DMS53 treated with DMSO at 0.1 percent for 48 hours (cell line): ENCODE data around the gene DTNBP1.

Experiments
- DNase-seq: peaks from one replicate; lab custom pipeline; 2025; ENCODE audit not compliant: unreplicated experiment; lab: John Stamatoyannopoulos, UW

DTNBP1 gene

DNA sequence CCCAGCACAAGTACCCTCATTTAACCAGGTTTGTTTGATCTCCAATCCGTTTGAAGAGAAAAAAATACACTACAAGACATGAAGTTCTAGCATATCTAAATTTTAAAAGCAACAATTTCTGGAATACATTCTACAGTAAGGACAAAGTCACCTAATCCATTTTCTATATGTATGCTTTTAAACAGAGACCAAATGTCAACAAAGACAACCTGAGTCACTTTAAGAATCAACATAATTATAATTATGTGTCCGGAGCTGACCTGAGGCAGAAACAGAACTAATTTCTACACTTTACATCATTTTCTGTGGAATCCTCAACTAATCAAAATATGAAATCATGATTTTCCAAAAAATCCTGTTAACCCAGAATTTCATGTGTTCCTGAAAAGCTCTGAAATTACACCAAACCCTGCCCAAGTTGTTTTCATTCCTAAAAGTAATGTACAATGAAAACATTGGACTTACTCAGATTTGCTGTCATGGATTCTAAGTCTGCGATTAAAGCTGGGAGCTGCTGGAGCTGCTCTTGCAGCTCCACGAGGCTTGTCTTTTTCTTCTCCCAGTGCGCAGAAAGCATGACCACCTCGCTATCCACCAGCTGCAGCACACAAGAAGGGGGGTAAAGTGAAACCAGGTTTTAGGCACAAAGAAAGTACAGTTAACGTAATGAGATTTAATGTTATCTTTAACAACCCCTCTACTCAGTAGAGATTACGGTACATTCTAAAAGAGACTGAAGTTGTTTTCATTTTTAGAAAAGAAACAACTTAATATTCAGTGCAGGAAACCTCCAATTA lies 35.8 kb downstream of the DTNBP1 start:
- no peak for DNase-seq

DNA sequence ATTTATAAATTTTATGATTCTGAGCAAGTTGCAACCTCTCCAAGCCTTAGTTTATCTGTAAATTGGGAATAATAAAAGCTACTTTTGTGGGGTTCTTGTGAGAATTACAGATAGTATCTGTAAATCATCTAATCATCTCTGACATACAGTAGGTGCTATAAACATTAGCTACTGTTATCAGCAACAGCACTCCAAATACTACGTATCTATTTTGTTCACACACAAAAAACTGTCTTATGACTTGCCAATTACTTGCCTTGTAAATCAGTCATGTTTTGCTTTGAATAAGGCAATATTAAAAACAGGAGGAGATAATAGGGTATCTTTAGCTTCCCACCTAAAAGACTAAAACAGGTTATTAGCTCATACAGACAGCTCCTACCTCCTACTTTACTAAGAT lies 36.7 kb downstream of the DTNBP1 start:
- no peak for DNase-seq

DNA sequence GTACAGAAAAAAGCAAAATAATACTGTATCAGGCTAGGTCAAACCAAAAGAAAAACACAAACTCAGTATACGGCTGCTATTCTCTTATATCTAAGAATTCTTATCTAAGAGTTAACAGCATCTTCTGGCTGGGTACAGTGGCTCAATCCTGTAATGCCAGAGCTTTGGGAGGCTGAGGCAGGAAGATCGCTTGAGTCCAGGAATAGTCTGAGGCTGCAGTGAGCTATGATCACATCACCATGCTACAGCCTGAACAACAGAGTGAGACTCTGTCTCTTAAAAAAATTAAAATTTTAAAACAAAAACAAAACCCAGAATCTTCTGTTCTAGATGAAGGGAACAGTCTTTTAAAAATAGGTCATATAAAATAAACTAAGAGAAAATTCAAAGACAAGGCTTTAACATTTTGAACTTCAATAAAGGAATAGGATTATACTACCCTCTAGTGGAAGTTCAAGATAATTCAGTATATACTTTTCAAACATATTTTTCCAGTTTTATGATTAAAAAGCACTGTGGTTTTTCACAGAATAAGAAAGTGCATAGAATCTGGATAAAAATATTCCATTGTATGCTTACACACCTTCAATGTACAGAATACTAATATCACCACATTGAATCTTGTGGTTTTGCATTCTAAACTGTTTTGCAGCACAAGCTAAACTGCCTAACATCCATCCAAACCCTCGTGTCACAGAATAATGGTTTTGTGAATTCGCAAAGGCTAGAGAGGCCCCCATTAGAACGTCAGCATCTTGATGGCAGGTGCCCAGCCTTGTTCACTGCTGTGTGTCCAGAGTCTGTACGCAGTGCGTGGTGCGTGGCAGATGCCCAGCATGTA lies 39.3 kb downstream of the DTNBP1 start:
- no peak for DNase-seq

DNA sequence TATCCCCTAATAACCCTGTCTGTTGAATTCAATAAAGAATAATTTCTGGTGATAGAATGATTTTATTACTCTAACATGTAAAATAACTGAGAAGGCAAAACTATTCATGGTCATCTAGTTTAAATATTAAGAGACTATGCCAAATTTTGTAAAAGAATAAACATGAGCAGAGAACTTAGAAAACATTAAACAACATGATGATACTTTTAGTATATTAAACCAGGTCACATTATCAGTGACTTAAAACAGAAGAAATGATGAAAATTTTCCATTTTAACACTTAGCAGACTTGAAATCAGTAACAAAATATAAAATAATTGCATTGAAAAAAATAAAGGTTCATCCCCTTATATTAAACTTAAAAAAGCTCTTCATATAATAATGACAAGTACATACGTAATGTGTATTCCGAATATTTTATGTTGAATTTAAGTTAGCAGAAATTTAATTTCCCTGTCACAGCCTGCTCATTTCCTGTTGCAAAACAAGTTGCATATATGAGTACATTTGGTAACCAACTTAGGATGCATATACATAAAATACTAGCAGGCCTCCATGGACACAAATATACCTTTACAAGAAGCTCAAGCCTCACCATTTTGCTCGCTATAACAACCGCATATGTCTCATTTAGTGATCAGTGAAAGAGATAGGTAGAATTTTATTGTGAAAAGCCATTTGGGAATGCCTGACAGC lies 40.6 kb downstream of the DTNBP1 start:
- DNase-seq = no peak

DNA sequence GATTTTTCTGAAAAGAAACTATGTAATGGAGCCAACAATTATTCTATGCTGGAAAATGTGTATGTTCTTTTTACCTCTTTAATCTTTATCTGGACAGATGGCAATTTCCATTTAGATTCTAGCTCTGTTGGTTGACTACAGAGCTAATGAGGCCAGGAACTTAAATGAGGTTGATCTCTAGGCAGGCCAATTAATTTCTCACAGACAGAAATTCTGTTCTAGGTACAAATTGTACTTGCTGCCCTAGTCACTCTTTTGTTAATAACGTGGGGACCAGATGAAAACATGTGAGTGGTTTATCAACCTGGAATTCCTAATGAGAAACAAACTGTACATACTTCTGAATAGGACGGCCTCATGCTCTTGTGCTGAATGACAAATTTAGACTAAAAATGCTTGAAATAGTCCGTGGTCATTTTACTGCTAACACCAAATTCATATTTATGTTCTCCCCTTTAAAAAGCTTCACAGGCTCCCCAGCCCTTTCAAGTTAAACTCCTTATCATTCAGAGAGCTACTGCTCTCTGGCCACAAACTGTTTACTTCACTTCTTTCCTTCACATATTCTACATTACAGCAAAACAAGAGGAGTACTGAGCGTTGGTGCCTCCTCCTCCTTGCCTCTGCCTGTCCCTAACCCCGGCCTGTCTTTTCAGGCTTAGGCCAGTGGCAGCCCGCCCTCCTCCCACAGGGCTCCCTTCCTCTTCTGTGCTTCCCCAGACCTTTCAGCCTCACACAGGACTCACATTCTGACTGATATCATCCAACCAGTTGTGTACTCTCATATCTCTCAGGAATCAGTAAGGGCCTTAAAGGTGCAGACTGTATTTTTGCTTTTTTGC lies 41.4 kb downstream of the DTNBP1 start:
- DNase-seq = no peak

DNA sequence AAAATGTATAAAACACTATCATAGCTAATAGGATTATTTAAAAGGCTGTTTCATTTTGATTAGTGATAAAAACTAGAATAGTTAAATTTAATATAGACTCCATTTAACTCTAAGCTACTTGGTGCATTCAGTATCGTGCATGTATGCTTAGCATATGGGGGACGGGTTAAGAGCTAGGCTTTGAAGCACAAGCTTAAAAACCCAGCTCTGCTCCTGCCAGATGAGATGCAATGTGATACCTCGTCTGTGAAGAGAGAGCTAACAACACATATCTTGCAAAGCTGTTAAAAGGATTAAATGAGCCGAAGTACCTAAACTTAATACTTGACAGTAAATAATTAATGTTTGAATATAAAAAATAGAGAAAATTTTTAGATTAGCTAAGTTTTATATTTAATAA lies 42.2 kb downstream of the DTNBP1 start:
- no peak for DNase-seq

DNA sequence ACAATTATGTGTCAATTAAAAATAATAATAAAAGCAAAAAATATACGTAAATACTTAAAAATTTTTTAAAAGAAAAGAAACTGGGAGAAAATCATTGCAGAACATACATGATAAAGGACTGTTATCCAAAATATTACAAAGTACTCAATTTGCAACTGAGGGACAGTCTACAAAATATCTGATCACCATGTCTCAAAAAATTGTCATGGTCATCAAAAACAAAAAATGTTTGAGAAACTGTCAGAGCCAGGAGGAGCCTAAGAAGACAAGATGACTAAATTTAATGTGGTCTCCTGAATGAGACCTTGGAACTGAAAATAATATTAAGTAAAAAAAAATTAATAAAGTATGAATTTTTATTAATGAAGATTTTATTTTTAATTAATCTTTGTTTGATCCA lies 43.5 kb downstream of the DTNBP1 start:
- no peak for DNase-seq

DNA sequence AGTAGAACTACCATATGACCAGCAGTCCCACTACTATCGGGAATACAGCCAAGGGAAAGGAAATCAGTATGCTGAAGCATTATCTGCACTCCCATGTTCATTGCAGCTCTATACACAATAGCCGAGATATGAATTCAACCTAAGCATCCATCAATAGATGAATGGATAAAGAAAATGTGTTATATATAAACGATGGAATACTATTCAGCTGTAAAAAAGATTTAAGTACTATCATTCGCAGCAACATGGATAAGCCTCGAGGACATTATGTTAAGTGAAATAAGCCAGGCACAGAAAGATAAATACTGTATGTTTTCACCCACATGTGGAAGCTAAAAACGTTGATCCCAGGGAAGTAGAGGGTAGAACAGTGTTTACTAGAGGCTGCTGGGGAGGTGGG lies 44.1 kb downstream of the DTNBP1 start:
- no peak for DNase-seq

DNA sequence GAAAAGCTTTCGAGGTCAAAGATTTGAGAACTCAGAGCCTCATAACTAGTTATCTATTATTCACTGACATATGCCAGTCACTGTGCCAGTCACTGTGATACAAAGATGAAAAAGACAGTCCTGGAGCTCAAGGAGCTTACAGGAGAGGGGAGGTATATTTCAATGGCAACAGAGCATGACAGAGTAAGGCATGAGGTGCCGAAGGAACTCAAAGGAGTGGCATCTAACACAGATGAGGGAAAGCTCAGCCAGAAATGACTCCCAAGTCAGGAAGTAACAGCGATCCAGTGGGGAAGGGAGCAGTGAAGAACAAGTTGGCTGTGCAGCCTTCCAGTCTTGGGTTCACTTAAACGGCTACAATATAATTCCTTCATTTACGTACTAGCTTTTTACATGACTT lies 46.6 kb downstream of the DTNBP1 start:
- DNase-seq = no peak

DNA sequence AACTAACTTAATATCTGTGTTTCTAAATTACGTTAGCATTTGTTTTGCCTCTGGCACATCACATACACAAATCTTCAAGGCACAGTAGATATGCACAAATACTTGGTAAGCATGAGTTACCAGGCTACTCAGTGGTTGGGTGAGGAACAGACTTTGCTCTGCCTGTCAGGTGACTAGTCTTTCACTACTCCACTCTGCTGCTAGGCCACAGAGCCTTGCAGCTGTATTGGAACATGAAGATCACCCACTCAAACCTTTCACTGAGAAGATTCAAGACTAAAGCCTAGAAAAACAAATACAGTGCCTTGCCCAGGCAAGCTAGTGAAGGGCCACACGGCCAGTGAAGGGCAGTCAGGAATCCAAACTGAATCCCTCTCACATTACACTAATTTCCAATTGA lies 47.0 kb downstream of the DTNBP1 start:
- DNase-seq = no peak

DNA sequence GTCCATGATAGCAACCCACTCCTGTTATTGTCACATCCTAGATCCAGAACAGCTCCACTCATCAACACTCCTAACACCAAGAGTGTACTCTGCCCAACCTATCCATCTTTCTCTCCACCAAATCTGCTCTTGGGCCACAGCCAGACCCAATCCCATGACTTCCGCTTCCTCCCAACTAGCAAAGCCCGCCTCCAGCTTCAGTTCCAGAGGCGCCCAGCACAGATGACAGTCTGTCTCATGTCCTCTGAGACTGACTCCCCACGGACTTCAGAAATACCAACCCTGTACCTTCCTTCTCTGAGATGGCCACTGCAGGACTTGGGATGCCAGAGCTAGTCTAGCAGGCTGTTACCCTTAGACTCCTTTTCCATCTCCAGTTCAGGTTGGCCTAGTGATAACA lies 48.6 kb downstream of the DTNBP1 start:
- DNase-seq = no peak

DNA sequence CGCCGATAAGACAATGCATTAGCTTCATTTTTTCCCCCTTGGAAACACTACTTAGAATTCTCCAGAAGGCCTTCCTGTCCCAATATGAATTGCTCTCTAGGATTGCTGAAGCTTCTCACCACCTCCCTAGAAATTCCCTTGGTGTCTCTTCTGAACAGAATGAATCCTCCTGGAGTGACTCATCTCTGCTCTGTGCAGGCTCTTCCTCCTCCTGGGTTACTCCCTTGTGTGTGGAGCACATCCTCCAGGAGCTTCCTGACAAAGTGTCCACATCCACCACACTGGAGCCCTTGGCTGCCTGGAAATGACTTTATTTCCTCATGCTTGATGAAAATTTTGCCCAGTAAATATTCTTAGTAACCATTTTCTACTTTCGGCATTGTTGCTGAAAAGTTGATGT lies 54.4 kb downstream of the DTNBP1 start:
- DNase-seq = peak; percentile 16

DNA sequence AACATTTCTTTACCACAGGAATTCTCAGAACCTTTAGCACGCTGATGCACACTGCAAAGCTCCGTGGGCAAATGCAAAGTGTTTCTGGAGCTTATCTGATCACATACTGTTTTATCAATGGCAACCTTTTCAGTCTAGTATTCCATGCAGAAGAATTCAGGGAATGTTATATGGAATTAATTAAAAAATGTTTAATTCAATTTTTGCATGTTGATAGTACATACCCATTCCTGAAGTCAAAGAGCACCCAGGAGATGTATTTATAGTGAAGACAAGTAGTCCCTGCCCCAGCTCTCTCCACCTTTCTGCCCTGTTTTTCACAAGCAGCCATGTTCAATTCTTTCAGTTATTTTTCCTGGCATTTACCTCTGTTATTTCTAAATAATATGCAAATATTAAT lies 55.2 kb downstream of the DTNBP1 start:
- DNase-seq = no peak

DNA sequence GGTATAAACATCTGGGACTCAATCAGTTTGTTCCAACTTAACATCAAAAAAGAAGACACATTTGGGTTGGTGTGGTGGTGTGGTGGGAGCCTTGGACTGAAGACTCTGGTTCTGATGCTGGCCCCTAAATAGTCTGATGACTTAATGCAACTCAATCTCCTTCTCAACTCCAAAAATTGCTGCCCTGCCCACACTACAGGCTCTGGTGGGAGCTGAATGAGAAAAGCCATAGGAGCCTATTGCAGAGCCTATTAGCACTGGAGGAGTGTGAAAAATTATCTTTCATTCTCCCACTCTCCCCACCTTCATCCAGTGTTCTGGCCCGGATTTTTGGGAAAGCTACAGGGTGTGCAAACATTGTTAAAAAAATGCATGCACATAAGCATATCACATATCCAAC lies 56.5 kb downstream of the DTNBP1 start:
- DNase-seq = no peak

DNA sequence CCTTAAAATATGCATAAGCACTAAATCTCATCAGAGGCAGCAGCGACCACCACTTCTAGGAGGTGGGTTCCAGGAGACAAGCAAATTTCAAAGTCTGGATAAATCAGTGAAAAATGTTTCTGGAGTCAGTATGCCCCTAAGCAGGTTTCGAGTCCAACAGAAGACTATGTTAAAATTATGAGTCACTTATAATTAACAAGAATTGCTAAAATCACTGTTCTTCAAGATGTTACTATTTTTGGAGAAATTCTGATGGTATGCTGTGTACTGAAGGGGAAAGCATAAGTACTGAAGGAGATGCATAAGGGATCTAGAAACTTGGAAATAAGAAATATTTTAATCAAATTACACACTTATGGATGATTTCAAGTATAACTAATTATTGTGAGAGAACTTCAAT lies 58.0 kb downstream of the DTNBP1 start:
- no peak for DNase-seq

DNA sequence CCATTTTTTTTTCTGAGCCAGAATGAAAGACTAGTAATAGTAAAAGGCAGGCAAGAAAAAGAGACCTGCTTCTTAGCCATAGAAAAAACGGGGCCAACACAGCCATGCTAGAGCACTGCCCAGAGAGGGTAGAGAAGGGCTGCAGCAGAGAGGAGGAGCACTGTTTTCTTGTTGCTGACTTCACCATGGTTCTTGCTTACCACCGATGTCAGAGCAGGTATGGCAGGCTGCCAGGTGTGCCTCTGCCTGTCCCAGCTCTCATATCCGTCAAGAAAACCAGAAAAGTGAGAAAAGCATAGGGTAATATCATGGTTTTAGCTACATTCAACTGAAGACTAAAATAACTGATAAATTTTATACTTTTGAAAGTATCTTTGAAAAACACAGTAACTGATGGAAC lies 60.7 kb downstream of the DTNBP1 start:
- DNase-seq = no peak

DNA sequence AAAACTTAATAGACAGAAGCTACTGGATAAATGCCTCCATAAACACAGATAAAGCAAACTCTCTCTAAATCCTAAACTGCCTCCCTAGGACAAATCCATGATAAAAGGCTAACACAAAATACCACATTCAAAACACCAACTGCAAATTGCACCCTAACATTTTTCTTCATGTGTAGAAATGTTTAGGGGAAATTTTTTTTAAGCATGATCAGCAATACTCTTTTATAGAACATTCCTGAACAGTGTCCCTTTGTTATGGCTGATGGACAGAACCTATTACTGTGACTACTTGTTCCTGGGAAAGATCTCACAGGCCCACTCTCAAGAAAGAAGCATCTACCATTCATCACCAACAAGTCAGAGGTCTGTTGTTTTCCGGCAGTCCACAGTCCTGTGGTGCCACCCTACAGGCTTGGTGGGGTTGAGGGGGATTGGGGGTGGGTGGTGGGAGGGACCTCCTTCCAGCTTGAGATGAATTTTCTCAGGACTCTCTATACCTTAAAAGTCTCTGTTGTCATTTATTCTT lies 64.5 kb downstream of the DTNBP1 start:
- DNase-seq = no peak

DNA sequence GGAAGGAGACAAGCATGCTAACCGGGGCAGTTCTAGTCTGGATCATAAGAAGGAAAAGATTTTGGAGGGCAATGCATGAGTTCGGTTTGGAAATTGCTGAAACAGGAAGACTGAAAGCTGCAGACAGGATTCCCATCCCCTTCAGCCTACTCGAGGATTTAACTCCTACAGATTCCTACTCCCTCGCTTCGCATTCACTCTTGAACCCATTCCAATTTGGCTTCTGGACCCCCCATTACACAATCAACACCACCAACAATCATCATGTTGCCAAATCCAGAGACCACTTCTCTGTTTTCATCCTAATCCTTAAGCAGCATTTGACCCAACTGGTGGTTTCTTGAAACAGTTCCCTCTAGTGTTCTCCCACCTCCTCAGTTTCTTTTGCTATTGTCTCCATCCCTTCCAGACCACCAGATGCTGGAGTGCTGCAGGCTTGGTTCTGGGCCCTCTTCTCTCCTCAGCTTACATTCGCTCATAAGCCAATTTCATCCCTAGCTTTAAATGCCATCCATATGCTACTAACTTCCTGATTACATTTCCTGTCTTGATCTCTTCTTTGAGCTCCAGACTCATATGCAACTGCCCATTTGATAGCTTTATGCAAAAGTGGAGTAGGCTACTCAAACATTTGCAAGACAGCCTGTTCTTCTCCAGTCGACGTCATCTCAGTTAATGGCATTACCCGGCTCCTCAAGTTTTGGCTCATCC lies 66.5 kb downstream of the DTNBP1 start:
- no peak for DNase-seq

DNA sequence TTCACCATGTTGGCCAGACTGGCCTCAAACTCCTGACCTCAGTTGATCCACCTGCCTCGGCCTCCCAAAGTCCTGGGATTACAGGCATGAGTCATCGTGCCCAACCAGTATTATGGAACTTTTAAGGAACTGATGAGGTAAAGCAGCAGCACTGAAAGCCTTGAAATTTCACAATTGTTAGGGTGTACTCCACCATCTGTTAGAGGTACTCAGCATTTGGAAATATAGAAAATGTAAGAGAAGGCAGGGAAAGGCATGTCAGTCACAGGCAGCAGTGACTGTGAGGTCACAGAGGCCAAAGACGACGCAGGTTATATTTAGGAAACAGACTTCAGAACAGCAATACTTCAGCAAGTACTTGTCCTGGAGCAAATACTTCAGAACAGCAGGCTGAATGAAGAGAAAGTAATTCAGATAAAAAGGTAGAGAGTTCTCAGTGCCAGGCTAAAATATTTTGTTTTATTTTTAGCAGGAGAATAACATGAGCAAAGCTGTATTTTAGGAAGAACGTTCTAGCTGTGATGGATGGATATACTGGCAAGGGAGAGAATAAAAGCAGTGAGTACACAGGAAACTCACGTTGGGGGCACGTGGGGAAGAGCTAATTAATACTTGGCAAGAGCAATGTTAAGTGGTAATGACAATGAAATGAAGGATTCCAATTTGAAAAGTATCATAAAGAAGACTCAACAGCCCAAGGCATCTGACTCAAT lies 67.2 kb downstream of the DTNBP1 start:
- DNase-seq = no peak
